ENCODE data around the gene PSMD9.
A peak's percentile ranks its signal among the peaks of the same experiment; 100 is the strongest.
"Not testable (repeated sequence)": the region's sequence is repeated elsewhere in the genome, so short reads cannot be mapped to it uniquely, and the experiment has no call there.

PSMD9 gene

DNA sequence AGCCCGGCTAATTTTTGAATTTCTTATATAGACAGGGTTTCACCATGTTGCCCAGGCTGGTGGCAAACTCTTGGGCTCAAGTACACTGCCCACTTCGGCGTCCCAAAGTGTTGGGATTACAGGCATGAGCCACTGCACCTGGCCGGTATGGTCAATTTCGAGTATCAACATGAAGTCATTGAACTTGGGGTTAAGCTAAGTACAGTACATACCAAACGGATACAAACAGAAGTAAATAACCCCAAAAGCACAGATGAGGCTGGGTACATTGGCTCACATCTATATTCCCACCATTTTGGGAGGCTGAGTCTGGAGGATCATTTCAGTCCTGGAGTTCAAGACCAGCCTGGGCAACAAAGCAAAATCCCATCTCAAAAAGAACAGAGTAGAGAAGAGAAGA lies 13.0 kb upstream of the PSMD9 start:
- no peak for DNase-seq (ENCODE audit: low read depth)
- no peak overlapping the region for H3K4me3 ChIP-seq (ENCODE audit: low read depth, low read length)
- TF ChIP-seq, protein P1, sequence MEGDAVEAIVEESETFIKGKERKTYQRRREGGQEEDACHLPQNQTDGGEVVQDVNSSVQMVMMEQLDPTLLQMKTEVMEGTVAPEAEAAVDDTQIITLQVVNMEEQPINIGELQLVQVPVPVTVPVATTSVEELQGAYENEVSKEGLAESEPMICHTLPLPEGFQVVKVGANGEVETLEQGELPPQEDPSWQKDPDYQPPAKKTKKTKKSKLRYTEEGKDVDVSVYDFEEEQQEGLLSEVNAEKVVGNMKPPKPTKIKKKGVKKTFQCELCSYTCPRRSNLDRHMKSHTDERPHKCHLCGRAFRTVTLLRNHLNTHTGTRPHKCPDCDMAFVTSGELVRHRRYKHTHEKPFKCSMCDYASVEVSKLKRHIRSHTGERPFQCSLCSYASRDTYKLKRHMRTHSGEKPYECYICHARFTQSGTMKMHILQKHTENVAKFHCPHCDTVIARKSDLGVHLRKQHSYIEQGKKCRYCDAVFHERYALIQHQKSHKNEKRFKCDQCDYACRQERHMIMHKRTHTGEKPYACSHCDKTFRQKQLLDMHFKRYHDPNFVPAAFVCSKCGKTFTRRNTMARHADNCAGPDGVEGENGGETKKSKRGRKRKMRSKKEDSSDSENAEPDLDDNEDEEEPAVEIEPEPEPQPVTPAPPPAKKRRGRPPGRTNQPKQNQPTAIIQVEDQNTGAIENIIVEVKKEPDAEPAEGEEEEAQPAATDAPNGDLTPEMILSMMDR (conservative IDR thresholded peaks at IDR 0.05; ENCODE audit: low read depth, low read length): no peak

DNA sequence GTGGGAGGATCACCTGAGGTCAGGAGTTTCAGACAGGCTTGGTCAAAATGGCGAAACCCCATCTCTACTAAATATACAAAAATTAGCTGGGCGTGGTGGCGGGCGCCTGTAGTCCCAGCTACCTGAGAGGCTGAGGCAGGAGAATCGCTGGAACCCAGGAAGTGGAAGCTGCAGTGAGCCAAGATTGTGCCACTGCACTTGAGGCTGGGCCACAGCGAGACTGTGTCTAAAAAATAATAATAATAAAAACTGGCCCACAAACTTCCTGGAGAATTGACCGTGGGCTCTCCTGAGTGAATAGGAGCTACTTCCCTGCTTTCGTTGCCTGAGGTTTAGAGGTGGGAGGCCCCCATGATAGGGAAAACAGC lies 12.5 kb upstream of the PSMD9 start:
- not testable (repeated sequence) for DNase-seq (ENCODE audit: low read depth); H3K4me3 ChIP-seq (ENCODE audit: low read depth, low read length)

DNA sequence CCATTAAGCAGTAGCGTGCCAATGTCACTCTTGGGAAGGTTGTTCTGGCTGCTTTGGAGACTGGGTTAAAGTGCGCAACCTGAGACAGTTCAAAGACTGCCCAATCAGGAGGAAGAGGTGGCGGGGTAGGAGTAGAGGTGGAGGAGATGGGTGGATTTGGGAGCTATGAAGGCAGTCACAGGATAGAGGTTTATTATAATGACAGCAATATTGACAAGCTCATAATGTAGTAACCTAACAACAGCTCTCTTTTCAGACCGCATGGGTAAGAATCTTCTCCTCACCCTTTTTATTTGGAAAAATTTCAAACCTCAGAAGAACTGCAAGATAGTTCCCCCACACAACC lies 5.3 kb upstream of the PSMD9 start:
- TF ChIP-seq, protein P1 (conservative IDR thresholded peaks at IDR 0.05; ENCODE audit: low read depth, low read length): no peak
- H3K4me3 ChIP-seq (ENCODE audit: low read depth, low read length): no peak overlapping the region
- DNase-seq (ENCODE audit: low read depth): no peak

DNA sequence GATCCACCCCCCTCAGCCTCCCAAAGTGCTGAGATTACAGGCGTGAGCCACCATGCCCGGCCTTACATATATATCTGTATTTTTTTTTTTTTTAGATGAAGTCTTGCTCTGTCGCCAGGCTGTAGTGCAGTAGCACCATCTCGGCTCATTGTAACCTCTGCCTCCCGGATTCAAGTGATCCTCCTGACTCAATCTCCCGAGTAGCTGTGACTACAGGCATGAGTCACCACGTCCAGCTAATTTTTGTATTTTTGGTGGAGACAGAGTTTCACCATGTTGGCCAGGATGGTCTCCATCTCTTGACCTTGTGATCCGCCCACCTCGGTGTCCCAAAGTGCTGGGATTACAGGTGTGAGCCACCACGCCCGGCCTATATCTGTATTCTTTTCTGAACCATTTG lies 3.5 kb upstream of the PSMD9 start:
- DNase-seq (ENCODE audit: low read depth); H3K4me3 ChIP-seq (ENCODE audit: low read depth, low read length): not testable (repeated sequence)

DNA sequence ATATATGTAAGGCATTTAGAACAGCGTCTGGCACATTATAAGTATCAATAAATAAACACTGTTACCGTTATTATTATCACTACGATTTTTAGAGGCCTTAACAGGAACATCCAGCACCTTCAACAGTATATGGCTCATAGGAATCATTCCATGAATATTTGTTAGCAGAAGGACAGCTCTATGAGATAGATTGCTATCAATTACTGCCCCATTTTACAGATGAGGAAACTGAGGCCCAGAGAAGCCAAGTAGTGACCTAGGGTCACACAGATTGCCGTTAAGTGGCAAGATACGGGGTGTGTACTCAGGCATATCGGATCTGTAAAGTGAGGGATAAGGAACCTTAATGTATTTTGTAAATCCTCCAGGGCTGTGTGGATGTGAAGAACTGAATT lies 510 bp upstream of the PSMD9 start:
- TF ChIP-seq, protein P1 (conservative IDR thresholded peaks at IDR 0.05; ENCODE audit: low read depth, low read length): no peak
- no peak for DNase-seq (ENCODE audit: low read depth)
- peak overlapping the region; percentile 99 for H3K4me3 ChIP-seq (ENCODE audit: low read depth, low read length)

DNA sequence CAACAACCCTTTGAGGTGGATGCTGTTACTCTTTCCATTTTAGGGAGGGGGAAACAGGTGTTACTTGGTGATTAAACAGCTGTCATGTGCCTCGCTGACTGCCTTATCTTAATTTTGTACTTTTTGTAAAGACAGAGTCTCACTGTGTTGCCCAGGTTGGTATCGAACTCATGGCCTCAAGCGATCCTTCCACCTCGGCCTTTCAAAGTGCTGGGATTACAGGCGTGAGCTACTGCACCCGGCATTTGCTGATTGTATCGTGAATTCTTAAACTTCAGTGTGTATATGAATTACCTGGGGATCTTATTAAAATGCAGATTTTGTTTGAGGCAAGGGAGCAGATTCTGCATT lies 659 bp downstream of the PSMD9 start:
- peak overlapping the region; percentile 99 for H3K4me3 ChIP-seq (ENCODE audit: low read depth, low read length)
- DNase-seq (ENCODE audit: low read depth): no peak
- TF ChIP-seq, protein P1 (conservative IDR thresholded peaks at IDR 0.05; ENCODE audit: low read depth, low read length): no peak

DNA sequence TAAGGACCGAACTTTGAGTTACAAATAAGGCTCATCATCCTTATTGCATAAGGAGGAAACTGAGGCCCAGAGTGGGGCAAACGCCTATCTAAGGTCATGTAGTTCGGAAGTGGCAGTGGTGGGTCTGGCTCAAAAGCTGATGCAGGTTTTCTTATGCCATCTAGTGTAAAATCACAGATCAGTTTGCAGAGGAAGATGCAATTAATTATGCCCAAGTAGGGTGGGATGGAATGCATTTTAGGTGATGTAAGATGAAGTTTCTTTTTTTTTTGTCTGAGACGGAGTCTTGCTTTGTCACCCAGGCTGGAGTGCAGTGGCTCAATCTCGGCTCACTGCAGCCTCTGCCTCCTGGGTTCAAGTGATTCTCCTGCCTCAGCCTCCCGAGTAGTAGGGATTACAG lies 1.1 kb downstream of the PSMD9 start:
- DNase-seq (ENCODE audit: low read depth): not testable (repeated sequence)
- peak overlapping the region; percentile 99 for H3K4me3 ChIP-seq (ENCODE audit: low read depth, low read length)

DNA sequence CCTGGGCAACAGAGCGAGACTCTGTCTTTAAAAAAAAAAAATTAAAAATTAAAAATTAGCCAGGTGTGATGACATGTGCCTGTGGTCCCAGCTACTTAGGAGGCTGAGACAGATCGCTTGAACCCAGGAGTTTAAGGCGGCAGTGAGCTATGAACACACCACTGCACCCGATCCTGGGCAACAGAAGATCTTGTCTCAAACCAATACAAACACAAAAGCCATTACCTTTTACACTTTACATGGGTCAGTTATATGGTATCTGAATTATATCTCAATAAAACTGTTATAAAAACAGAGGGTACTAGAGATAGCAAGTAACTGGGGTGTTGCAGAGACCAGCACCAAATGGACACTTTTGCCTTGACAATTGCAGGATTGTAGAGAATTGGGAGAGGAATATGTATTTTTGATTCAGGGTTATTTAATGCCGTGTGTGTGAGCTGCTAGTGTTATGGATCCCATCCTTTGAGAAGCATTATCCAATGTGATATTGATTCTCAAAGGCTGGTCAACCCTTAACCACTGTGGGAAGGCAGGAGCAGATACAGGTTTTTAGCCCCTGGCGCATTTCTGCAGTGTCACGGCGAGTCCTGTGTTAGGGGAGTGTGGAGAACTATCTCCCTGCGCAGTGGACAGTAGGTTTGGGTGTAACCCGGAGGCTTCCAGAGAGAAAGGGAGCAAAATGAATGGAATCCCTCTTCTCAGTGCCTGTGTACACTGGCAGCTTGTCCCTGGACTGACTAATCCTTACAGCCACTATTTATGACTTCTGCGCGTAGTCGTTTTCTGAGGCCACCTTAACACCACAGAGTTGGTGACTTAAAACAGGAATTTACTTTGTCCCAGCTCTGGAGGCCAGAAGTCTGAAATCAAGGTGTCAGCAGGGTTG lies 4.3 kb downstream of the PSMD9 start:
- no peak for DNase-seq (ENCODE audit: low read depth)
- TF ChIP-seq, protein P1 (conservative IDR thresholded peaks at IDR 0.05; ENCODE audit: low read depth, low read length): no peak

More for the DNA sequence above, 4.3 kb downstream of the PSMD9 start:
- no peak overlapping the region for H3K4me3 ChIP-seq (ENCODE audit: low read depth, low read length)
